SH-SY5Y (cell line): ENCODE results near the gene PEF1.

ENCODE experiments used
- GATA2 ChIP-seq: IDR thresholded peaks from 2 replicates; pipeline ENCODE4 v1.6.1; 2011; ENCODE audit warnings: mild to moderate bottlenecking, low read depth, low read length
- GATA3 ChIP-seq: IDR thresholded peaks from 2 replicates; pipeline ENCODE4 v1.6.1; 2011; ENCODE audit warnings: low read depth, mild to moderate bottlenecking, low read length, moderate library complexity

The PEF1 gene

GRCh38 chr1:31586376-31587327 is 58.0 kb downstream of the PEF1 start:
- no peak for TF ChIP-seq GATA2
- no peak for TF ChIP-seq GATA3

GRCh38 chr1:31585736-31586365 is 58.8 kb downstream of the PEF1 start:
- TF ChIP-seq GATA3 (no peak), GATA2 (no peak)

GRCh38 chr1:31584869-31585735 is 59.6 kb downstream of the PEF1 start:
- no peak for TF ChIP-seq GATA3
- no peak for TF ChIP-seq GATA2

GRCh38 chr1:31583995-31584868 is 60.4 kb downstream of the PEF1 start:
- TF ChIP-seq GATA3: no peak
- no peak for TF ChIP-seq GATA2

- TF ChIP-seq GATA2: no peak
- TF ChIP-seq GATA3: no peak
Measured at GRCh38 chr1:31583082-31583994, 61.3 kb downstream of the PEF1 start.

GRCh38 chr1:31581821-31582810 is 62.6 kb downstream of the PEF1 start:
- TF ChIP-seq GATA2: no peak
- TF ChIP-seq GATA3: no peak

- TF ChIP-seq GATA2: no peak
- TF ChIP-seq GATA3: no peak
Measured at GRCh38 chr1:31580891-31581603, 63.6 kb downstream of the PEF1 start.

- TF ChIP-seq GATA2 (no peak), GATA3 (no peak)
Measured at GRCh38 chr1:31580513-31580870, 64.2 kb downstream of the PEF1 start.
